NCI-H2227 (cell line): ENCODE measurements around the gene DBN1.
A peak's percentile ranks its signal among the peaks of the same experiment; 100 is the strongest.

ENCODE experiments used
- DNase-seq: peaks from one replicate; lab custom pipeline; 2025; ENCODE audit not compliant: unreplicated experiment; lab: John Stamatoyannopoulos, UW

DBN1 gene

GRCh38 chr5:177475563-177476427 lies 2.4 kb upstream of the DBN1 start:
- no peak for DNase-seq

GRCh38 chr5:177474846-177475562 lies 1.6 kb upstream of the DBN1 start:
- DNase-seq, result no peak

GRCh38 chr5:177474002-177474476 lies 605 bp upstream of the DBN1 start:
- DNase-seq, result no peak

GRCh38 chr5:177472460-177473442 lies 683 bp downstream of the DBN1 start:
- DNase-seq, result peak; percentile 76

- no peak for DNase-seq
Observed at GRCh38 chr5:177471610-177472356, 1.7 kb downstream of the DBN1 start.

- DNase-seq, result no peak
Observed at GRCh38 chr5:177470759-177471536, 2.5 kb downstream of the DBN1 start.

- DNase-seq, result no peak
Observed at GRCh38 chr5:177469750-177470525, 3.5 kb downstream of the DBN1 start.

GRCh38 chr5:177468685-177469628 lies 4.5 kb downstream of the DBN1 start:
- peak; percentile 89 for DNase-seq

GRCh38 chr5:177468329-177468684 lies 5.1 kb downstream of the DBN1 start:
- no peak for DNase-seq

- DNase-seq, result no peak
Observed at GRCh38 chr5:177467436-177467835, 6.0 kb downstream of the DBN1 start.

- DNase-seq, result no peak
Observed at GRCh38 chr5:177466861-177467260, 6.6 kb downstream of the DBN1 start.

- no peak for DNase-seq
Observed at GRCh38 chr5:177465044-177465443, 8.4 kb downstream of the DBN1 start.

- DNase-seq, result no peak
Observed at GRCh38 chr5:177462021-177462670, 11.3 kb downstream of the DBN1 start.

- no peak for DNase-seq
Observed at GRCh38 chr5:177459819-177460628, 13.4 kb downstream of the DBN1 start.

- DNase-seq, result no peak
Observed at GRCh38 chr5:177459357-177459756, 14.1 kb downstream of the DBN1 start.

GRCh38 chr5:177458912-177459350 lies 14.5 kb downstream of the DBN1 start:
- peak; percentile 57 for DNase-seq
